Measurements from ENCODE around the gene ASS1.

The ASS1 gene

DNA sequence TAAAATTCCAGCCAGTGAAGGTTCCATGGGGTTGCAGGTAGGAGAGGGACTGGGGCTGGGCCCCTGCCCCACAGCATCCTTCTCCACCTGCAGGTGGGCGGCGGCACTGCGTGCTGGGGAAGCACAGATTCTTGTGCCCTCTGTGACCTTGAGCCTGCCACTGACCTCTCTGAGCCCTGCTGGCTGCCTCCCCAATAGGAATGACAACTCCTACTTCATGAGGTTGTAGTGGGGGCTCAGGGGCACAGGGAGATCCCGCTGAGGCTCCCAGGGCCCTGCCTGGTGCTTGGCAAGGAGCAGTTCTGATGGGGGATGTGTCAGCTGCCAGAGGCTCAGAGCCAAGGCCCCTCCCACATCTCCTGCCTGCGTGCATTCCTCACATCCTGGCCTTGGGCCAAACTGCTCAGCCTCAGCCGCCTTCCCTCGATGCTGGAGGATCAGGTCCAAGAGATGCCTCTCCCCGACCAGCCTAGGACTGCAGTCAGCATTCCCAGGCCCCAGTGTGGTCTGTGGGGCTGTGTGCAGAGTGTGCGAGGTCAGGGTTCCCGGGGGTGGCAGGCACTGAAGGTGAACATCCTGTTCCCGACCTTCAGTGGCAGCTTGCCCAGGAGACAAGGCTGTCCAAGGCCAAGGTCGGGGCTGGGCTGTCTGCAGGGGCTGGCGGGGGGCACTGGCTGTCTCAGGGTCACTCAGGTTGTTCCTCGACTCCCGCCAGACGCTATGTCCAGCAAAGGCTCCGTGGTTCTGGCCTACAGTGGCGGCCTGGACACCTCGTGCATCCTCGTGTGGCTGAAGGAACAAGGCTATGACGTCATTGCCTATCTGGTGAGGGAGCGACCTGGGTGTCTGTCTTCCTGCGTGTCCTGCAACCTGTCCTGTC is 7.0 kb downstream of the ASS1 start (continued):
- TF ChIP-seq, protein P1, sequence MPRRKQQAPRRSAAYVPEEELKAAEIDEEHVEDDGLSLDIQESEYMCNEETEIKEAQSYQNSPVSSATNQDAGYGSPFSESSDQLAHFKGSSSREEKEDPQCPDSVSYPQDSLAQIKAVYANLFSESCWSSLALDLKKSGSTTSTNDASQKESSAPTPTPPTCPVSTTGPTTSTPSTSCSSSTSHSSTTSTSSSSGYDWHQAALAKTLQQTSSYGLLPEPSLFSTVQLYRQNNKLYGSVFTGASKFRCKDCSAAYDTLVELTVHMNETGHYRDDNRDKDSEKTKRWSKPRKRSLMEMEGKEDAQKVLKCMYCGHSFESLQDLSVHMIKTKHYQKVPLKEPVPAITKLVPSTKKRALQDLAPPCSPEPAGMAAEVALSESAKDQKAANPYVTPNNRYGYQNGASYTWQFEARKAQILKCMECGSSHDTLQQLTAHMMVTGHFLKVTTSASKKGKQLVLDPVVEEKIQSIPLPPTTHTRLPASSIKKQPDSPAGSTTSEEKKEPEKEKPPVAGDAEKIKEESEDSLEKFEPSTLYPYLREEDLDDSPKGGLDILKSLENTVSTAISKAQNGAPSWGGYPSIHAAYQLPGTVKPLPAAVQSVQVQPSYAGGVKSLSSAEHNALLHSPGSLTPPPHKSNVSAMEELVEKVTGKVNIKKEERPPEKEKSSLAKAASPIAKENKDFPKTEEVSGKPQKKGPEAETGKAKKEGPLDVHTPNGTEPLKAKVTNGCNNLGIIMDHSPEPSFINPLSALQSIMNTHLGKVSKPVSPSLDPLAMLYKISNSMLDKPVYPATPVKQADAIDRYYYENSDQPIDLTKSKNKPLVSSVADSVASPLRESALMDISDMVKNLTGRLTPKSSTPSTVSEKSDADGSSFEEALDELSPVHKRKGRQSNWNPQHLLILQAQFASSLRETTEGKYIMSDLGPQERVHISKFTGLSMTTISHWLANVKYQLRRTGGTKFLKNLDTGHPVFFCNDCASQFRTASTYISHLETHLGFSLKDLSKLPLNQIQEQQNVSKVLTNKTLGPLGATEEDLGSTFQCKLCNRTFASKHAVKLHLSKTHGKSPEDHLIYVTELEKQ (tag by site-specific recombination; IDR thresholded peaks at IDR 0.05; ENCODE audit: borderline replicate concordance): no peak
- TF ChIP-seq, protein P2, sequence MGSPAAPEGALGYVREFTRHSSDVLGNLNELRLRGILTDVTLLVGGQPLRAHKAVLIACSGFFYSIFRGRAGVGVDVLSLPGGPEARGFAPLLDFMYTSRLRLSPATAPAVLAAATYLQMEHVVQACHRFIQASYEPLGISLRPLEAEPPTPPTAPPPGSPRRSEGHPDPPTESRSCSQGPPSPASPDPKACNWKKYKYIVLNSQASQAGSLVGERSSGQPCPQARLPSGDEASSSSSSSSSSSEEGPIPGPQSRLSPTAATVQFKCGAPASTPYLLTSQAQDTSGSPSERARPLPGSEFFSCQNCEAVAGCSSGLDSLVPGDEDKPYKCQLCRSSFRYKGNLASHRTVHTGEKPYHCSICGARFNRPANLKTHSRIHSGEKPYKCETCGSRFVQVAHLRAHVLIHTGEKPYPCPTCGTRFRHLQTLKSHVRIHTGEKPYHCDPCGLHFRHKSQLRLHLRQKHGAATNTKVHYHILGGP (tag by site-specific recombination; IDR thresholded peaks at IDR 0.05): no peak
- TF ChIP-seq IKZF3 (tag by site-specific recombination; IDR thresholded peaks at IDR 0.05) (peak; percentile 52), ZNF174 (tag by site-specific recombination; IDR thresholded peaks at IDR 0.05) (no peak), ZNF16 (tag by site-specific recombination; IDR thresholded peaks at IDR 0.05; ENCODE audit: low read depth) (no peak), ZNF2 (tag by site-specific recombination; IDR thresholded peaks at IDR 0.05) (no peak), KLF16 (tag by site-specific recombination; IDR thresholded peaks at IDR 0.05) (0 out of 2 replicates have a peak, but pooled peaks have one; percentile 18), ZNF510 (tag by site-specific recombination; IDR thresholded peaks at IDR 0.05; ENCODE audit: insufficient replicate concordance) (no peak), ZNF843 (tag by site-specific recombination; IDR thresholded peaks at IDR 0.05) (0 out of 2 replicates have a peak, but pooled peaks have one; percentile 13), ZNF791 (tag by site-specific recombination; IDR thresholded peaks at IDR 0.05) (no peak), ZNF658 (tag by site-specific recombination; IDR thresholded peaks at IDR 0.05) (no peak), YY2 (tag by site-specific recombination; IDR thresholded peaks at IDR 0.05) (no peak), ZNF169 (tag by site-specific recombination; IDR thresholded peaks at IDR 0.05) (no peak), EGR2 (tag by site-specific recombination; IDR thresholded peaks at IDR 0.05; ENCODE audit: low read depth) (peak; percentile 61), GFI1B (tag by site-specific recombination; IDR thresholded peaks at IDR 0.05) (no peak), KLF8 (tag by site-specific recombination; IDR thresholded peaks at IDR 0.05) (no peak), HOXA7 (CRISPR knock-in tag; IDR thresholded peaks at IDR 0.05; ENCODE audit: borderline replicate concordance) (no peak), GLIS1 (tag by site-specific recombination; IDR thresholded peaks at IDR 0.05) (peak; percentile 88), ZFP69B (tag by site-specific recombination; IDR thresholded peaks at IDR 0.05) (0 out of 2 replicates have a peak, but pooled peaks have one; percentile 32), ZNF776 (tag by site-specific recombination; IDR thresholded peaks at IDR 0.05; ENCODE audit: borderline replicate concordance) (no peak), ZNF248 (tag by site-specific recombination; IDR thresholded peaks at IDR 0.05) (no peak), KLF9 (tag by site-specific recombination; IDR thresholded peaks at IDR 0.05; ENCODE audit: low read depth) (peak; percentile 75), ZFP3 (tag by site-specific recombination; IDR thresholded peaks at IDR 0.05; ENCODE audit: low read depth) (no peak), KLF1 (tag by site-specific recombination; IDR thresholded peaks at IDR 0.05) (no peak), HOXD13 (CRISPR knock-in tag; IDR thresholded peaks at IDR 0.05; ENCODE audit: borderline replicate concordance) (no peak), ZNF302 (tag by site-specific recombination; IDR thresholded peaks at IDR 0.05; ENCODE audit: low read depth) (no peak), ZNF175 (tag by site-specific recombination; IDR thresholded peaks at IDR 0.05) (no peak), ZNF335 (tag by site-specific recombination; conservative IDR thresholded peaks at IDR 0.05) (0 out of 2 replicates have a peak, but pooled peaks have one; percentile 35), ZNF837 (tag by site-specific recombination; IDR thresholded peaks at IDR 0.05) (no peak), ZIC2 (tag by site-specific recombination; IDR thresholded peaks at IDR 0.05) (peak; percentile 86)
- TF ChIP-seq, protein P3, sequence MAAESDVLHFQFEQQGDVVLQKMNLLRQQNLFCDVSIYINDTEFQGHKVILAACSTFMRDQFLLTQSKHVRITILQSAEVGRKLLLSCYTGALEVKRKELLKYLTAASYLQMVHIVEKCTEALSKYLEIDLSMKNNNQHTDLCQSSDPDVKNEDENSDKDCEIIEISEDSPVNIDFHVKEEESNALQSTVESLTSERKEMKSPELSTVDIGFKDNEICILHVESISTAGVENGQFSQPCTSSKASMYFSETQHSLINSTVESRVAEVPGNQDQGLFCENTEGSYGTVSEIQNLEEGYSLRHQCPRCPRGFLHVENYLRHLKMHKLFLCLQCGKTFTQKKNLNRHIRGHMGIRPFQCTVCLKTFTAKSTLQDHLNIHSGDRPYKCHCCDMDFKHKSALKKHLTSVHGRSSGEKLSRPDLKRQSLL (tag by site-specific recombination; IDR thresholded peaks at IDR 0.05): no peak
- TF ChIP-seq, protein P4, sequence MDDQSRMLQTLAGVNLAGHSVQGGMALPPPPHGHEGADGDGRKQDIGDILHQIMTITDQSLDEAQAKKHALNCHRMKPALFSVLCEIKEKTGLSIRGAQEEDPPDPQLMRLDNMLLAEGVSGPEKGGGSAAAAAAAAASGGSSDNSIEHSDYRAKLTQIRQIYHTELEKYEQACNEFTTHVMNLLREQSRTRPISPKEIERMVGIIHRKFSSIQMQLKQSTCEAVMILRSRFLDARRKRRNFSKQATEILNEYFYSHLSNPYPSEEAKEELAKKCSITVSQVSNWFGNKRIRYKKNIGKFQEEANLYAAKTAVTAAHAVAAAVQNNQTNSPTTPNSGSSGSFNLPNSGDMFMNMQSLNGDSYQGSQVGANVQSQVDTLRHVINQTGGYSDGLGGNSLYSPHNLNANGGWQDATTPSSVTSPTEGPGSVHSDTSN (CRISPR knock-in tag; IDR thresholded peaks at IDR 0.05): no peak; the same call in 1 of the 2 replicates
- TF ChIP-seq, protein P5, sequence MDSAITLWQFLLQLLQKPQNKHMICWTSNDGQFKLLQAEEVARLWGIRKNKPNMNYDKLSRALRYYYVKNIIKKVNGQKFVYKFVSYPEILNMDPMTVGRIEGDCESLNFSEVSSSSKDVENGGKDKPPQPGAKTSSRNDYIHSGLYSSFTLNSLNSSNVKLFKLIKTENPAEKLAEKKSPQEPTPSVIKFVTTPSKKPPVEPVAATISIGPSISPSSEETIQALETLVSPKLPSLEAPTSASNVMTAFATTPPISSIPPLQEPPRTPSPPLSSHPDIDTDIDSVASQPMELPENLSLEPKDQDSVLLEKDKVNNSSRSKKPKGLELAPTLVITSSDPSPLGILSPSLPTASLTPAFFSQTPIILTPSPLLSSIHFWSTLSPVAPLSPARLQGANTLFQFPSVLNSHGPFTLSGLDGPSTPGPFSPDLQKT (IDR thresholded peaks at IDR 0.05; ENCODE audit: borderline replicate concordance, low read depth, low read length): no peak
